ENCODE measurements around the gene CCAR1.
"Not testable (repeated sequence)": the region's sequence is repeated elsewhere in the genome, so short reads cannot be mapped to it uniquely, and the experiment has no call there.

CCAR1 gene

DNA sequence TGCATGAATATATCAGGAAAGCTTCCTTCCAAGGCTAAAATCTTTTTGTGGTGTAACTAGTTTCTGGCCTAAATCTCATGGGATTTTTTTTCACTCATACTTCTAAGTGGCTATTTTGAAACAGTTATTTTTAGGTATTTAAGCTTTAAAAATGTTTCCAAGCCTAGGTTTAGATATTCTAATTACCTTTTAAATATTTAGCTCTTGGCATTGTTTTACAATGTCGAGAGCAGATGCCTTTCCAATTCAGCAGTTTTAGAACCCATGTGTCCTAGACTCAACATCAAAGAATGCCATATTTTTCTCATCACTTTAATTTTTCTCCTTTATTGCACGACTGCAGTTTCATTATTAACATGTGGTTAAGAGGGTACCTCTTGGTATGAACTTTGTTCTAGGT, 79.2 kb downstream of the CCAR1 start:
- no peak overlapping the region for H2BK12ac ChIP-seq (ENCODE audit: low read length)
- H3K9ac ChIP-seq (ENCODE audit: low read length) = no peak overlapping the region
- H3K4me3 ChIP-seq (ENCODE audit: low read depth, low read length) = no peak overlapping the region
- no peak for DNase-seq
- H3K18ac ChIP-seq (ENCODE audit: low read length) = no peak overlapping the region
- H3K9me3 ChIP-seq (ENCODE audit: insufficient read depth, low read depth, low read length) = peaks cover 2% of the 10 kb centered on the region
- H3K27ac ChIP-seq (ENCODE audit: low read depth, low read length) = no peak overlapping the region
- H2AK5ac ChIP-seq (ENCODE audit: low read length) = no peak overlapping the region
- H3K4me2 ChIP-seq (ENCODE audit: low read length) = no peak overlapping the region
- H3K79me2 ChIP-seq (ENCODE audit: control insufficient read depth, insufficient read depth, low read length, poor library complexity) = no peaks in the 10 kb centered on the region
- no peak overlapping the region for H3K14ac ChIP-seq (ENCODE audit: low read length)
- no peak overlapping the region for H4K12ac ChIP-seq (ENCODE audit: low read depth, low read length)
- H3K4ac ChIP-seq (ENCODE audit: low read depth, low read length) = no peak overlapping the region
- H3K4me1 ChIP-seq (ENCODE audit: control insufficient read depth in 1 of 2, insufficient read depth in 2 of 2, low read length in 2 of 2) = no peaks in the 10 kb centered on the region
- no peak overlapping the region for H4K8ac ChIP-seq (ENCODE audit: low read depth, low read length)
- no CpG with 5 or more reads among the region's 2 CpGs for WGBS (ENCODE audit: extremely low coverage, insufficient coverage, insufficient read length)
- no peak overlapping the region for H3K23ac ChIP-seq (ENCODE audit: low read length)
- H4K91ac ChIP-seq (ENCODE audit: low read depth, low read length) = no peak overlapping the region
- no peaks in the 10 kb centered on the region for H3K27me3 ChIP-seq (ENCODE audit: insufficient read depth, low read length)
- no peak overlapping the region for H2BK120ac ChIP-seq (ENCODE audit: insufficient read depth, low read length, poor library complexity)
- no peak overlapping the region for H2AFZ ChIP-seq (ENCODE audit: insufficient read depth, low read length, poor library complexity)
- H3K36me3 ChIP-seq (ENCODE audit: control insufficient read depth in 1 of 2, insufficient read depth in 2 of 2, low read length in 2 of 2) = peaks cover 15 to 16% of the 10 kb centered on the region in 2 experiments
- H2BK5ac ChIP-seq (ENCODE audit: low read depth, low read length, poor library complexity) = no peak overlapping the region
- H3K79me1 ChIP-seq (ENCODE audit: low read length) = no peaks in the 10 kb centered on the region

- no peak for DNase-seq
- no peaks in the 10 kb centered on the region for H3K4me1 ChIP-seq (ENCODE audit: control insufficient read depth in 1 of 2, insufficient read depth in 2 of 2, low read length in 2 of 2)
- no peak overlapping the region for H2BK120ac ChIP-seq (ENCODE audit: insufficient read depth, low read length, poor library complexity)
- H3K18ac ChIP-seq (ENCODE audit: low read length) = no peak overlapping the region
- H3K4me3 ChIP-seq (ENCODE audit: low read depth, low read length) = no peak overlapping the region
- H3K9me3 ChIP-seq (ENCODE audit: insufficient read depth, low read depth, low read length) = no peaks in the 10 kb centered on the region
- no CpG with 5 or more reads among the region's 1 CpG for WGBS (ENCODE audit: extremely low coverage, insufficient coverage, insufficient read length)
- no peak overlapping the region for H3K4ac ChIP-seq (ENCODE audit: low read depth, low read length)
- no peak overlapping the region for H3K27ac ChIP-seq (ENCODE audit: low read depth, low read length)
- H2AK5ac ChIP-seq (ENCODE audit: low read length) = no peak overlapping the region
- H2BK12ac ChIP-seq (ENCODE audit: low read length) = no peak overlapping the region
- H3K4me2 ChIP-seq (ENCODE audit: low read length) = no peak overlapping the region
- no peak overlapping the region for H4K91ac ChIP-seq (ENCODE audit: low read depth, low read length)
- H3K36me3 ChIP-seq (ENCODE audit: control insufficient read depth in 1 of 2, insufficient read depth in 2 of 2, low read length in 2 of 2) = no peaks in the 10 kb centered on the region
- H3K23ac ChIP-seq (ENCODE audit: low read length) = no peak overlapping the region
- no peaks in the 10 kb centered on the region for H3K27me3 ChIP-seq (ENCODE audit: insufficient read depth, low read length)
- no peak overlapping the region for H2AFZ ChIP-seq (ENCODE audit: insufficient read depth, low read length, poor library complexity)
- no peak overlapping the region for H4K12ac ChIP-seq (ENCODE audit: low read depth, low read length)
- no peak overlapping the region for H3K9ac ChIP-seq (ENCODE audit: low read length)
- no peak overlapping the region for H4K8ac ChIP-seq (ENCODE audit: low read depth, low read length)
- H3K79me2 ChIP-seq (ENCODE audit: control insufficient read depth, insufficient read depth, low read length, poor library complexity) = no peaks in the 10 kb centered on the region
- H3K14ac ChIP-seq (ENCODE audit: low read length) = no peak overlapping the region
- no peaks in the 10 kb centered on the region for H3K79me1 ChIP-seq (ENCODE audit: low read length)
- H2BK5ac ChIP-seq (ENCODE audit: low read depth, low read length, poor library complexity) = no peak overlapping the region
Measured at GRCh38 chr10:68804692-68805091, 83.7 kb downstream of the CCAR1 start.

GRCh38 chr10:68810830-68811229, 89.8 kb downstream of the CCAR1 start:
- H4K8ac ChIP-seq (ENCODE audit: low read depth, low read length); H3K4me1 ChIP-seq (ENCODE audit: control insufficient read depth in 1 of 2, insufficient read depth in 2 of 2, low read length in 2 of 2): not testable (repeated sequence)
- no CpG with 5 or more reads among the region's 9 CpGs for WGBS (ENCODE audit: extremely low coverage, insufficient coverage, insufficient read length)

GRCh38 chr10:68811314-68812009, 90.4 kb downstream of the CCAR1 start:
- Histone ChIP-seq H2BK5ac (ENCODE audit: low read depth, low read length, poor library complexity) (no peak overlapping the region), H3K23ac (ENCODE audit: low read length) (no peak overlapping the region), H3K4me3 (ENCODE audit: low read depth, low read length) (no peak overlapping the region), H4K91ac (ENCODE audit: low read depth, low read length) (no peak overlapping the region), H2AFZ (ENCODE audit: insufficient read depth, low read length, poor library complexity) (no peak overlapping the region), H3K4ac (ENCODE audit: low read depth, low read length) (no peak overlapping the region), H3K79me2 (ENCODE audit: control insufficient read depth, insufficient read depth, low read length, poor library complexity) (no peaks in the 10 kb centered on the region), H3K27me3 (ENCODE audit: insufficient read depth, low read length) (no peaks in the 10 kb centered on the region), H3K36me3 (ENCODE audit: control insufficient read depth in 1 of 2, insufficient read depth in 2 of 2, low read length in 2 of 2) (no peaks in the 10 kb centered on the region), H3K4me1 (ENCODE audit: control insufficient read depth in 1 of 2, insufficient read depth in 2 of 2, low read length in 2 of 2) (no peaks in the 10 kb centered on the region), H3K9ac (ENCODE audit: low read length) (no peak overlapping the region), H2AK5ac (ENCODE audit: low read length) (no peak overlapping the region), H3K4me2 (ENCODE audit: low read length) (no peak overlapping the region), H3K14ac (ENCODE audit: low read length) (no peak overlapping the region), H3K79me1 (ENCODE audit: low read length) (no peaks in the 10 kb centered on the region), H4K12ac (ENCODE audit: low read depth, low read length) (no peak overlapping the region), H3K9me3 (ENCODE audit: insufficient read depth, low read depth, low read length) (no peaks in the 10 kb centered on the region), H3K27ac (ENCODE audit: low read depth, low read length) (no peak overlapping the region), H2BK120ac (ENCODE audit: insufficient read depth, low read length, poor library complexity) (no peak overlapping the region), H2BK12ac (ENCODE audit: low read length) (no peak overlapping the region), H3K18ac (ENCODE audit: low read length) (no peak overlapping the region), H4K8ac (ENCODE audit: low read depth, low read length) (no peak overlapping the region)
- DNase-seq = peak; percentile 76 to 86
- WGBS (ENCODE audit: extremely low coverage, insufficient coverage, insufficient read length) = no CpG with 5 or more reads among the region's 7 CpGs

More at GRCh38 chr10:68810830-68811229, 89.8 kb downstream of the CCAR1 start:
- not testable (repeated sequence) for H3K14ac ChIP-seq (ENCODE audit: low read length); H3K23ac ChIP-seq (ENCODE audit: low read length); H3K27ac ChIP-seq (ENCODE audit: low read depth, low read length); H3K27me3 ChIP-seq (ENCODE audit: insufficient read depth, low read length); H2BK120ac ChIP-seq (ENCODE audit: insufficient read depth, low read length, poor library complexity); H3K4ac ChIP-seq (ENCODE audit: low read depth, low read length); H4K91ac ChIP-seq (ENCODE audit: low read depth, low read length); H3K4me3 ChIP-seq (ENCODE audit: low read depth, low read length); H3K18ac ChIP-seq (ENCODE audit: low read length); H3K36me3 ChIP-seq (ENCODE audit: control insufficient read depth in 1 of 2, insufficient read depth in 2 of 2, low read length in 2 of 2); H2AK5ac ChIP-seq (ENCODE audit: low read length); H3K79me1 ChIP-seq (ENCODE audit: low read length); H3K79me2 ChIP-seq (ENCODE audit: control insufficient read depth, insufficient read depth, low read length, poor library complexity); H2BK5ac ChIP-seq (ENCODE audit: low read depth, low read length, poor library complexity); H3K9me3 ChIP-seq (ENCODE audit: insufficient read depth, low read depth, low read length); H3K4me2 ChIP-seq (ENCODE audit: low read length); H2BK12ac ChIP-seq (ENCODE audit: low read length); H2AFZ ChIP-seq (ENCODE audit: insufficient read depth, low read length, poor library complexity); H3K9ac ChIP-seq (ENCODE audit: low read length); DNase-seq; H4K12ac ChIP-seq (ENCODE audit: low read depth, low read length)
